Measurements from ENCODE around the gene LASP1.

- no peak for TF ChIP-seq ISL1 (CRISPR knock-in tag; IDR thresholded peaks at IDR 0.05)
- TF ChIP-seq ZFP30 (CRISPR knock-in tag; IDR thresholded peaks at IDR 0.05) = no peak
- TF ChIP-seq GLIS3 (CRISPR knock-in tag; IDR thresholded peaks at IDR 0.05) = no peak
- TF ChIP-seq BACH2 (CRISPR knock-in tag; IDR thresholded peaks at IDR 0.05; ENCODE audit: borderline replicate concordance) = no peak
Observed at GRCh38 chr17:38885728-38886642, 16.1 kb downstream of the LASP1 start.

Measured in SK-N-SH treated with all-trans-retinoic acid at 6 μM for 48 hours (cell line).